Activated naive CD4-positive, alpha-beta T cell treated with anti-CD3 and anti-CD28 coated beads, Interleukin-2, amount 50 U/mL, for 72 hours (primary cell): ENCODE results near the gene DCP1B. TPM values are rescaled to one million over a fixed set of nuclear protein-coding genes. Genes with fewer than 3 reads are reported as not detected.

Experiments used
- ATAC-seq, 2 donors: fragments of 150-1000 bp; cut with Tn5 transposase; 2 replicates each; pipeline ENCODE4 v1.10.0; 2021; ENCODE audit warnings: mild to moderate bottlenecking in 2 of 2, moderate library complexity in 2 of 2
- DNase-seq, 2 donors: peaks; one replicate each; pipeline ENCODE4 v3.0.0; 2021 to 2022; ENCODE audit warnings: low spot score in 2 of 2
- H3K27ac Mint-ChIP-seq, 2 donors: one replicate each; pipeline ENCODE4 v1.8.0; 2022; ENCODE audit warnings: mild to moderate bottlenecking in 2 of 2, mixed read lengths in 2 of 2
- H3K36me3 Mint-ChIP-seq, 2 donors: one replicate each; pipeline ENCODE4 v1.8.0; 2022; ENCODE audit warnings: mixed read lengths in 2 of 2
- H3K9me3 Mint-ChIP-seq, 2 donors: one replicate each; pipeline ENCODE4 v1.8.0; 2022; ENCODE audit warnings: mixed read lengths in 2 of 2
- total RNA-seq, 2 donors: library from RNA; stranded (reverse); gene quantifications; one replicate each; pipeline ENCODE4 v1.2.3, GENCODE V29; 2022

DCP1B gene
- total RNA-seq = 10 to 100 TPM in 1 of 2 donors, 1 to 10 TPM in 1; 9.0 to 13.6 TPM

GRCh38 chr12:2004113-2004929, at the start of gene DCP1B:
Gene DCP1B (minus strand): TSS chr12:2004457. CDS start chr12:2004431, 26 bp downstream.
- H3K36me3 Mint-ChIP-seq = peaks cover 12 to 16% of the 10 kb centered on the region in 2 donors
- ATAC-seq (peak; percentile 99 to 100), DNase-seq (peak; percentile 90 to 95)
- peak within 1 kb of the TSS; percentile 95 to 98 for H3K27ac Mint-ChIP-seq
- H3K9me3 Mint-ChIP-seq = no peaks in the 10 kb centered on the region

- Mint-ChIP-seq H3K27ac (no peak overlapping the region), H3K36me3 (peaks cover 0 to 8% of the 10 kb centered on the region in 2 donors), H3K9me3 (no peaks in the 10 kb centered on the region)
- DNase-seq (no peak), ATAC-seq (no peak)
Observed at GRCh38 chr12:2053691-2054090, 49.4 kb upstream of the DCP1B start.

GRCh38 chr12:2052826-2053678, 48.8 kb upstream of the DCP1B start, which contains the start of gene CACNA1C:
Gene CACNA1C (plus strand): TSS chr12:2052987. CDS start chr12:2053563, 576 bp downstream.
- DNase-seq = peak in 1 of 2 donors; percentile 61
- no peaks in the 10 kb centered on the region for H3K9me3 Mint-ChIP-seq
- peak within 1 kb of the TSS in 1 of 2 donors; percentile 60 for H3K27ac Mint-ChIP-seq
- peaks cover 0 to 8% of the 10 kb centered on the region in 2 donors for H3K36me3 Mint-ChIP-seq
- ATAC-seq = peak; percentile 67 to 89

- peak overlapping the region in 1 of 2 donors; percentile 60 for H3K27ac Mint-ChIP-seq
- H3K9me3 Mint-ChIP-seq = no peaks in the 10 kb centered on the region
- DNase-seq = no peak
- H3K36me3 Mint-ChIP-seq = peaks cover 0 to 8% of the 10 kb centered on the region in 2 donors
- no peak for ATAC-seq
Observed at GRCh38 chr12:2051700-2052621, 47.7 kb upstream of the DCP1B start.

- peaks cover 0 to 8% of the 10 kb centered on the region in 2 donors for H3K36me3 Mint-ChIP-seq
- no peak for DNase-seq
- no peak for ATAC-seq
- no peak overlapping the region for H3K27ac Mint-ChIP-seq
- H3K9me3 Mint-ChIP-seq = no peaks in the 10 kb centered on the region
Observed at GRCh38 chr12:2049604-2050540, 45.6 kb upstream of the DCP1B start.

GRCh38 chr12:2047752-2048151, 43.5 kb upstream of the DCP1B start:
- Mint-ChIP-seq H3K27ac (no peak overlapping the region), H3K9me3 (no peaks in the 10 kb centered on the region), H3K36me3 (peaks cover 0 to 8% of the 10 kb centered on the region in 2 donors)
- no peak for DNase-seq
- ATAC-seq = no peak

- DNase-seq (no peak), ATAC-seq (no peak)
- Mint-ChIP-seq H3K36me3 (peaks cover 0 to 7% of the 10 kb centered on the region in 2 donors), H3K27ac (no peak overlapping the region), H3K9me3 (no peaks in the 10 kb centered on the region)
Observed at GRCh38 chr12:2046957-2047356, 42.7 kb upstream of the DCP1B start.

- no peak overlapping the region for H3K27ac Mint-ChIP-seq
- DNase-seq (no peak), ATAC-seq (no peak)
- no peaks in the 10 kb centered on the region for H3K9me3 Mint-ChIP-seq
- no peaks in the 10 kb centered on the region for H3K36me3 Mint-ChIP-seq
Observed at GRCh38 chr12:2044165-2044564, 39.9 kb upstream of the DCP1B start.

GRCh38 chr12:2043054-2043453, 38.8 kb upstream of the DCP1B start:
- H3K9me3 Mint-ChIP-seq = no peaks in the 10 kb centered on the region
- no peak overlapping the region for H3K27ac Mint-ChIP-seq
- H3K36me3 Mint-ChIP-seq = no peaks in the 10 kb centered on the region
- DNase-seq = no peak
- ATAC-seq = no peak

- H3K9me3 Mint-ChIP-seq = no peaks in the 10 kb centered on the region
- H3K27ac Mint-ChIP-seq = no peak overlapping the region
- no peak for ATAC-seq
Observed at GRCh38 chr12:2039034-2039433, 34.8 kb upstream of the DCP1B start.

GRCh38 chr12:2035431-2036055, 31.3 kb upstream of the DCP1B start:
- Mint-ChIP-seq H3K27ac (no peak overlapping the region), H3K9me3 (no peaks in the 10 kb centered on the region), H3K36me3 (no peaks in the 10 kb centered on the region)
- peak; percentile 9 to 43 for ATAC-seq
- peak in 1 of 2 donors; percentile 8 for DNase-seq

More at GRCh38 chr12:2039034-2039433, 34.8 kb upstream of the DCP1B start:
- no peak for DNase-seq
- H3K36me3 Mint-ChIP-seq = no peaks in the 10 kb centered on the region

GRCh38 chr12:2034633-2035430, 30.6 kb upstream of the DCP1B start:
- Mint-ChIP-seq H3K36me3 (no peaks in the 10 kb centered on the region), H3K27ac (no peak overlapping the region), H3K9me3 (no peaks in the 10 kb centered on the region)
- DNase-seq = peak; percentile 84 to 96
- peak; percentile 99 to 100 for ATAC-seq

- H3K9me3 Mint-ChIP-seq = no peaks in the 10 kb centered on the region
- H3K27ac Mint-ChIP-seq = no peak overlapping the region
- ATAC-seq (no peak), DNase-seq (no peak)
- H3K36me3 Mint-ChIP-seq = no peaks in the 10 kb centered on the region
Observed at GRCh38 chr12:2032506-2032905, 28.2 kb upstream of the DCP1B start.

GRCh38 chr12:2029851-2030250, 25.6 kb upstream of the DCP1B start:
- Mint-ChIP-seq H3K27ac (no peak overlapping the region), H3K36me3 (no peaks in the 10 kb centered on the region), H3K9me3 (no peaks in the 10 kb centered on the region)
- DNase-seq = no peak
- no peak for ATAC-seq
